GM19395 (cell line): Measurements from ENCODE around the gene PGM2L1.
"Not testable (repeated sequence)": the region's sequence is repeated elsewhere in the genome, so short reads cannot be mapped to it uniquely, and the experiment has no call there.

ENCODE experiments used
- ATAC-seq: cut with Tn5 transposase; IDR thresholded peaks from one replicate; pipeline ENCODE4 v1.9.1; 2021; ENCODE audit warnings: mild to moderate bottlenecking, moderate library complexity; ENCODE audit not compliant: unreplicated experiment

PGM2L1 gene

DNA sequence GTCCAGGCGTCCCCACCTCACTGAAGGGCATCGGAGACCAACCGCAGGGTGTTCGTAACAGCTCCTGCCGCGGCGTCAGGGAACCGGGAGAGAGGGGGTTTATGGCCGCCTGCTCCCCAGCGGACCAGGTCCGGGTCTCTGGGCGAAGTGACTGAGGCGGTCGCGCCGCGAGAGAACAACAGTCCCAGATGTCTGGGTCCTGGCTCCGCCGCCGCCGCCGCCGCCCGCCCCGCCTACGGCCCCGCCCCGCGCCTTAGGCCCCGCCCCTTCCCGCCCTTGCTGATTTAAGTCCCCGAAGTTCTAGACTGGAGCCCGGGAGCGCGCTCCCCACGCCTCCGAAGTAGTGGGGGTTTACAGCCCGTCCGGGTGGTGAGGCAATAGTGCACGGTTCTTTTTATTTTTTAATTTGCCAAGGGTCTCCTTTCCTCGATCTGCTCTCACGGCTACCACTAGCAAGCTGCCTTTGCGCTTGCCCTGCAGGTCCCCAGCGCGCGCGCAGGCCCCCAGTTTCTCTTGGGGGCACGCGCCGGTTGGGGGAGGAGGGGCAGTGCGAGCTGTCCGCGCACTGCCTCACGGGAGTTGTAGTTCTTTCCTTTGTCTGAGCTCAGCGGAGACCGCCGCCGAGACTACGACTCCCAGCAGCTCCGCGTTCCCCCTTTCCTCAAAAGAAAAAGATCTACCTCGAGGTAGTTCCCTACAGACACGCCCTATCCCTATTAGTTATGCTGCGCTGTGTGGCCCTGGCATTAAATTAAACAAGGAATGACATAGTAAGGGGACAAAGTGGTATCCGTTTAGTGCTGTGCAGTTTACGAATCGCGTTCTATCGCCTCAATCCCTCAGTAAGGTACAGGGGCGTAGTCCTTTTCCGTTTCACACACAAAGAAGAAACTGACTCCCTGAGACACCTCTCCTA lies at the start of gene PGM2L1:
TSS of gene PGM2L1 (minus strand) at position 190 of the 916 bp plus-strand sequence. CDS start 272 bp downstream, outside the sequence.
- peak; percentile 94 for ATAC-seq

DNA sequence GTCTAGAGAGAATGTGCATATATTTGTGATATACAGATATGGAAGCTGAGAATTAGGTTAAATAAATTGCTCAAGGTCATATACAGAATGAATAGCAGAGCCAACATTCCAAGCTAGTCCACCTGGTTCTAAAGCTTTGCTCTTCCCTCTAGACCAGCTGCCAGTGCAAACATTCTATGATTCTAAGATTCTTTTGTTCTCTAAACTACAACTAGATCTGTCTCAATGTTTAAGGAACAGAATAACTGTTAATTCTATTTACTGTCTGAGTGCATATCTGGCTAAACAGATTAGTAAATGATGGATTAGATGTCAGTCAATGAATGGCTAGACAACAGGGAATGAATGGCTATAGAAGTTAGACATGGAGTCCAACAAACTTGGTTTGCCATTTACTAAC lies 49.5 kb upstream of the PGM2L1 start:
- ATAC-seq = no peak

DNA sequence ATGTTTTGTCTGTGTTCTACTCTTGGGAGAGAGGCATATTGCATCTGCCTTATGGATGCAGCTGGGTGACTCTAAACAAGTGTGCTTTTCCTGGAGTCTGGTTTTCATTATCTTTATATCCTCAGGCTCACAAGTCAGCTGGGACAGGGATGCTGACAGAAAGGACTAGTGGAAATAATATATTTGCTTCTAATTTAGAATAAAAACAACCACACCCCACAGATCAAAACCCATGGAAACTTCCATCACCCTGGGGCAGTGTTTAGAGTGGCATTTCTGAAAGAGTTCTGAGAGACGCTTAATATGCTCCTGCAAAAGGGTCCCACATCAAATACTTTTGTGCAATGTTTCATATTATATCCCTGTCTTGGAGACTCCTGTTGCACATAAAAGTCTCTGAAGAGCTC lies 48.3 kb upstream of the PGM2L1 start:
- no peak for ATAC-seq

DNA sequence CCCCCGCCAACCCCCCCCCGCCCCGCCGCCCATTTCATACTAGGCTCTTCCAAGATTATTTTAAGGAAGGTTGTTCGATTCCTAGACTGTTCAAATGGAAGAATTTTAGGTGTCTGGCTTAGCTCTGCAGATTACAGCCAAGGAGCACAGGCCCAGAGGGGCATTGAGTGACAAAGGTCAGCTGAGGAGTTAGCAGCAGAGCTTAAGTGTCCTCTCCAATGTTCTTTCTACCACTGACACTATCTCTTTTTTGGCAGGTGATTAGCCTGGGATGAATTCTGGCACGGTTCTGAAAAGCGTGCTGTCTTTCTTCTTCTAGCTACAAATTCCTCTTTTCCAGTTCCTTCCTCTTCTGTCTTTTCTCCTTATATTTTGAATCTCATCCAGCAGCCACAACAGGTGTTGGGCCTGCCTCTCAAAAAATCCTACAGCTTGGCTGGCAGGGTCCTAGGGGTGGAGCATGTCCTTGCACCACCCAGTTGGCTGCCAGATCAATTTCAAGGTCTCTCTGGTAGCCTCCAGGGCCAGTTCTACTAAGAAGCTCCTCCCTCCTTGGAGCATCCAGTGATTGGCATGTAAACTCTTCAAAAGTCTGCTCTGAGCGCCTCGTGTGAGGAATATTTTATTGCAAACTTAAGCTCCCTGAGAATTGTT lies 46.1 kb upstream of the PGM2L1 start:
- ATAC-seq = no peak

DNA sequence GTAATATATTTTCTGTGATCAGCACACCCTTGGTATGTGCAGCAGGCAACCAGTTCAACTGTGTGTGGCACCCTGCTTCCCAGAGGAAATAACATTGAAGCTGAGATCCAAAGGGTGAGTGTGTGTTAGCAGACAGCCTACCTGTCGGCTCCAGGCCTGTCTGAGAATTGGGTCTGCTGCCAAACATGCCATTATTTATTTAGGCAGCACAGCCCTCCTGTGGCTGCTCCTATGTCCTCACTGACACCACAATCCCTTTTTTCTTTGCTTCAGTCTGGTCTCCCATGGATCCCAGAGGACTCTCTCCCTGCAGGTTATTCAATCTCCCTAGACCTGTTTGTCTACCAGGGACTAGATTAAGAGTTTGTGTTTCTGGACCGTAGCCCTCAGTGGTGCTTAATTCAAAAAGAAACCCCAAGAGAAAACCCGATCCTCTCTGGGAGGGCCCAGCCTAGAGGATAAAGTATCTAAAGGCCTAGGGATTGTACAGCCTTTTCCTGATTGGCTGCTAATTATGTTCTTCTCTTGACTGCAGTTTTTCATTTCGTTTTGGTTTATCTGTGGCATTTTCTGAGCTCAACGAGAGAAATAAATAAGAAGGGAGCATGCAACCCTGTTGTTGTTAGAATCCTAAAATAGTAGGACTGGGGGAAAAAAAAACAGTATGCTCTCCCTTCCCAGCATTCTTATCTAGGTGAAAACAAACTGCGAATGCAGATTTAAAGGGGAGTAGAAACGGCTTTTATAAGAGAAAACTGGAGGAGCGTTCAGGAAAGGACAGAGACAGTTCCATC lies 45.0 kb upstream of the PGM2L1 start:
- no peak for ATAC-seq

DNA sequence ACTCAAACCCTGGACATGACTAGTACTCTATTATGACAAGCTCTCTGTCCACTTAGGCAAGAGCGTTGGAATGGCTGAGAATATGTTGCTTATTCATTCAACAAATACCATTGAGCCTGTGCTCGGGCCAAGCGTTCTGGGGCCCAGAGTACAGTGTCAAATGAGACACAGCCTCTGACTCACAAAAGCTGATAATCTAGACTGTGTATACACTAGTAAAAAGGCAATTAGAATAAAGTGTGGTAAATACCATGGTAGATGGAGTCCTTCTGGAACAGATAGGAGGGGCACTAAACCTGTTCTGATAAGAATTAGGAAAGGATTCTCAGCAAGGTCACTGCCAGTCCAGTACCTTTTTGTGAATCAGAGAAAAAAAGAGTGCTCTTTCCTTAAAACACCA lies 44.4 kb upstream of the PGM2L1 start:
- no peak for ATAC-seq

DNA sequence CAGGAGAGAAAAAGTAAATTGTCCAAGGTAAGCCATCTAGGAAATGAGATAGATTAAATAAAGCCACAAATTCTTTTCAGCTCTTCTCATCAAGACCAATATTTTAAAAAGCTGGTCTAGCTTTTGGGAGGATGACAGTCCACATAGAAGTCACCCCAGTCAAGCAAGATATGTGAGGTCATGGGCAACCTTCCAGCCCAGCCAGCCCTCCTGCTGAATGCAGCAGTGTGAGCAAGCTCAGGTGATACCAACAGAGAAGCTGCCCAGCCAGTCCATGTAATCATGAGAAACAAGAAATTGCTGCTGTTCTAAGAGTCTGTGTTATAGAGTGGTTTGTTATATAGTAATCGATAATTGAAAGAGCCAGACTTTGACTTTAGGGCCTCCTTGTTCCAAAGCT lies 40.4 kb upstream of the PGM2L1 start:
- ATAC-seq = no peak

DNA sequence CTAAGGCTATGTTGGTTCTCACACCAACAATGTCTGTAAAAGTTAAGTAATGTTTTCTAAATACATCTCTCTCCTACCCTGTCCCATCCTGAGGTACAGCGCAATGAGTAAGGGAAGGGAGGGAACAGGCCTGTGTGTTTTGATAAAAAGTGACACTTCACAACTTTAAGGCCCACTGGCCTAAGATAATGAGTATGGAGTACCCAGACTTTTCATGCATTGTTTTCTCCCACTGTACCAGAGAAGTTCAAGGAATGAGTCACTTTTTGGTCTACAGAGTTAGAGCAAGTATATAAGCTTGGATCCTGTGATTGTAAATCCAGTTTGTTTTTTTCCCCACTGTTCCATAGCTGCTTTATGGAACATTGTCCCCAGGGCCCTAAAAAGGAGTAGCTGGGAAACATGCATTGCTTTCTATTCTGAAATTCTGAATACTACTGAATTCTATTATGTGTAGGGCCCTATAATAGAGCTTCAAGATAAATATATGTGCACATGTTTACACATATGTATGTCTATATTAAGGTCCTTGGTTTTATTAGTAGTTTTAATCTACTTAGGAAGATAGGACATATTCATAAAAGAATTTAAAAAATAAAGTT lies 39.3 kb upstream of the PGM2L1 start:
- ATAC-seq = no peak

DNA sequence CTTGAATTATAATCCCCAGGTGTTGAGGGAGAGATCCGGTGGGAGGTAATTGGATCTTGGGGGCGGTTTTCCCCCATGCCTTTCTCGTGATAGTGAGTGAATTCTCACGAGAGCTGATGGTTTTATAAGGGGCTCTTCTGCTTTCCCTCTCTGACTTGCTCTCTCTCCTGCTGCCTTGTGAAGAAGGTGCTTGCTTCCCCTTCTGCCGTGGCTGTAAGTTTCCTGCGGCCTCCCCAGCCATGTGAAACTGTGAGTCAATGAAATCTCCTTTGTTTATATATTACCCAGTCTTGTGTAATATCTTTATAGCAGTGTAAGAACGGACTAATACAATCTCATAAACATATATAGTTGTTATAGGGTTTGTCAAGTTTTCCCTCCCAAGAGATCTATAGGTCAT lies 36.3 kb upstream of the PGM2L1 start:
- no peak for ATAC-seq

DNA sequence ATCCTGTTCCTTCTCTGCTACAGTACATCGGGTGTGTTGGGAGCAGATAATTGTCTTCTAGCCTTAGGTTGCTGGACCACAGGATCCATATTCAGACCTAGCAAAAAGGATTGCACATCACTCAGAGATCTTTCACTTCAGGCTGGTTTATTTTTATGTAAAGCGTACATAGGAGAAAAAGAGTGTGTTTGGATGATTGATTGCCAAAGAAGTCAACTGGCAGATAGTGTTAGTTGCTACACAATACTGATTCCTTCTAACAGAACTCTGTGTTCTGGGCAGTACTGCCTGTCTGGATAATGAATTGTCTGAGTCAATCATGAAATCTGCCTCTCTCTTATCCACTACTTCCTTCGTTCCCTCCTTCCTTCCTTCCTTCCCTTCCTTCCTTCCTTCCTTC lies 31.0 kb upstream of the PGM2L1 start:
- ATAC-seq = no peak

DNA sequence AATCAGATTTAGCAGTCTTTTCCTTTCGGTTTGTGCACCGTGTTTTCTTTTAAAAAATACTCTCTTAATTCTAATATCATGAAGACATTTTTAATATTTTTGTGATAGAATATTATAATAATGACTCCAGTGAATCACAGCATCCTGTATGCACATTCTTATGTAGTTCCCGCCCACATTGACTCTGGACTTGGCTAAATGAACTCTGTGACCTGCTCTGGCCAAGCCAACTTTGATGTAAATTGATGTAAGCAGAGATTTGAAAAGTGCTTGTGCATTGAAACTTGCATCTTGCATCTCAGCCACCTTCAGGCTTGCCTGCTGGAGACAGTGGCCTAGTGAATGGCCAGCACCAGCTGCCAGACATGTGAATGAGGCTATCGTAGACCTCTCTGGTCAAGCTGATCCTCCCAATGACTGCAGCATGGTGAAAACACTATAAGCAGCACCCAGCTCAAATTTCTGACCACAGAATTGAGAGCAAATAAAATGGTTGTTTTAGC lies 29.2 kb upstream of the PGM2L1 start:
- no peak for ATAC-seq

DNA sequence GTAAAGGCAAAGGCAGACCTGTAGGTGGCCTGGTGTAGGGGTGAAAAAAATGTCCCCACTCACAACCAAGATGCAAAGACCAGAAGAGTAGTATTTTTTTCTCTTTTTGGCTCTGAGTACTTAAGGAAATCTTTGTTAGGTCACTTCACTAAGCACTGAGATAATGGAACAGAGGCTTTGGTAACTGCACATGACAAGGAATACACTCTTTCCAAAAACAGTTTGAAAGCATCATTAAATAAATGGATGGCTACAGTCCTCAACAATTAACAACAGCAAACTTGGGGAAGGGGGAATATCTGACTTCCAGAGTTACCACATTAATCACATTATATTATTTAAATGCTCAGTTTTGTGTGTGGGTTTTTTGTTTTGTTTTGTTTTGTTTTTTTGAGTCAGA lies 26.9 kb upstream of the PGM2L1 start:
- no peak for ATAC-seq

DNA sequence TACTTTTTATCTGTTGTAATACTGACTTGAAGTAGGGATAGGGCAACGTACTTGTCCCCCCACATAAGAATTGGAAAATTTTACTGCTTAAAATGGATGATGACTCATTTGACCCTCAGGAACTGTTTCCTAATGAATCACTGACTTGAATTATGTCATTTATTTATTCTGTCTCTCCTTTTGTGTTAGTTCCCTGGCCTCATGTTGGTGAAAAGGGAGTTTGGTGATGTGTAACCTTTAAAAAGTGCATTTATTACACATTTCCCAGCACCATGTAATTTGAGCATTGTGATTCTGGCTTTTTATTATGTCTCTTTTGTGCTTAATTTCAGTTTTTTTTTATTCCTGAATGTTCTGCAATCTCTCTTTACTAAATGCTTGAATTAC lies 20.3 kb upstream of the PGM2L1 start:
- no peak for ATAC-seq

DNA sequence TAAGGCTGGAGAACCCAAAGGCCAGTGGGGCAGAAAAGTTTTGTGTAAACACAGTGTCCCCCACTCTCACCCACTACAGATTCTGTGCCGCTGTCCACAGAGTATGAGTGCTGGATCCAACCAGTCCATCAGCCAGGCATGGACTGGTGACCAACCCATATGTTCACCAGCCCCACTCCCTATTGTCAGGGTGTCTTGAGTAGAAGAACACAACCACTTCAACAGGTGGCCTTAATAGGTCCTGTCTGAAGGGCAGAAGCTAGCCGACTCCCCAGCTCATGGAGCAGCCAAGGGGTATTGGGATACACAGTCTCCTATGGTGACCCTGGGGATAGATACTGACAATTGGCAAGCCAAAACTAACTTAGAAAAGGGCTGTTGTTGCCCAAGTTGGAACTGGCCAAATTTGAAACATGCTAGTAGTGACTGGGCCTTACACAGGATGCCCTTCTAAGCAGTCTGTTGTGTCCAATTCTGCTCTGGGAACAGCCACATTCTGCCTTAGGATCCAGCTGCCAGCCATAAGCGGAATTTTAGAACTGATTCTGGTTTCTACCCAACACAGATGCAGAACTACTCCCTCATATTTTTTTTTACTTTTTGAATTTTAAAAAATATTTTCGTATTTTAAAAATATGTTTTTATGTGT lies 19.8 kb upstream of the PGM2L1 start:
- no peak for ATAC-seq

DNA sequence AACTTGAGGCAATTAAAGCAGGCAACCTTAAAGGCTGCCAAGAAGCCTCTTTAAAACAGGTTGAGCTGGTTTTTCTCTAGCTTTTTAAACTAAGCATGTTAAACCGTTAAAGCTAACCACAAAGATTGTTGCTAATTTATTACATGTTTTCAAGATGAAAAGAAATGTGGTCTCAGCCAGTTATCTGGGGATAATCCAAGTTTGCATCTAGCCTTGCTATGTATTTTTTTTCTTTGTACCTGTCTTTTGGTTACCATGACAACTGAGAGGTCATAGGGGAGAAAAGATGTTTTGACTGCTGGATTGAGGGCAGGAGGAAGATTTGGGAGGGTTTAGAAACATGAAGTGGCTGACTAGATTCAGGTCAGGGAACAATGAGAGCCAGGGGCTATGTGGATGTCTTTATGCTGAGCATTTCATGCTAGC lies 19.2 kb upstream of the PGM2L1 start:
- ATAC-seq = no peak

DNA sequence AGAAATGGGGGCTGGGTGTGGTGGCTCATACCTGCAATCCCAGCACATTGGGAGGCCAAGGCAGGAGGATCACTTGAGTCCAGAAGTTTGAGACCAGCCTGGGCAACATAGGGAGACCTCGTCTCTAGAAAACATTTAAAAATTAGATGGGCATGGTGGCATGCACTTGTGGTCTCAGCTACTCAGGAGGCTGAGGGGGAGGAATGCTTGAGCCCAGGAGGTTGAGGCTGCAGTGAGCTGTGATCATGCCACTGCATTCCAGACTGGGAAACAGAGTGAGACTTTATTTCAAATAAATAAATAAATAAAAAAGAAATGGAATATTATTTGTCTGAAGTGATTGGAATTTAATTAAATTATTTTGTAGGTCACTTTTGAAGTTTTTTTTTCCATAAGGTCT lies 18.7 kb upstream of the PGM2L1 start:
- ATAC-seq = not testable (repeated sequence)

DNA sequence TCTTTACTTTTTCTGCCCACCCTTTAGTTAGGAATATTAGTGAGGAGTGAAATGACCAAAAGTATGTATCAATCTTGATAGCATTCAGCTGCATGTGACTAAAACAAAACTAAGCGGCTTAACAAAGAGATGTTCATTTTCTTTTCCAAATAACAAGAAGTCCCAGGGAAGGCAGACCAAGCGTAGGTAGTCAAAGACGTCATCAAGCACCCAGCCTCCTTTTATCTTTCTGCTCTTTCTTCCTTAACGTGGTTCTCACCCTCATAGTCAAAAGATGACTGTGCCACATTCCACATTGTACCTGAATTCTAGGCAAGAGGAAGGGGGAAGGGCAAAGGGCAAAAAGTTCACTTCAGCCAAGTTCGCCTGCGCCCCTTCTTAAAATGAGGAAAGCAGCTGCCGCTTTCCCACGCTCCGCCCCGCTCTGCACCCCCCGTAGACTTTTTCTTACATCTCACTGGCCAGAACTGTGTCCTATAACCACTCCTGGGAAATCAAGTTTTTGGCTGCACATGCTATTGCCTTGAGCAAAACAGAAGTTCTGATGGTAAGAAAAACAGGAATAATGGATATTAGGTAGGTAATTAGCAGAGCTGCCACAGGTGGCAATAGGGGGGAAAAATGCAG lies 14.6 kb upstream of the PGM2L1 start:
- no peak for ATAC-seq

DNA sequence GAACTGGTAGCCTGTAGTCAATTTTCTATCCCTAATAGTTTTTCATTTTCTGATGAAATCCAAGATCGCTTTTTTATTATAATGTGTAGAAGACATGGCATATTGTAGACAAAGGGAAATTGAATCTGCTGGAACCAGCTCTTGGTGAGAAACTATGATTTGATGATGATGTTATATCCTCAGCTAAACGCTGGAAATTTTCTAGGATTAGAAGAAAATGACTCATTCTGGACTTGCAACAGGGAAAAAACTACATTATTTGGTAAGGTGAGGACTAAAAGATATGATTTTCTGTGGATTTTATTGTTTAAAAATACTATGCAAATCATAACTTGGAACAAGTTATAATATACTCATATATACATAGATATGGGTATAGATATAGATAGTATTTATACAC lies 14.1 kb upstream of the PGM2L1 start:
- ATAC-seq = no peak

DNA sequence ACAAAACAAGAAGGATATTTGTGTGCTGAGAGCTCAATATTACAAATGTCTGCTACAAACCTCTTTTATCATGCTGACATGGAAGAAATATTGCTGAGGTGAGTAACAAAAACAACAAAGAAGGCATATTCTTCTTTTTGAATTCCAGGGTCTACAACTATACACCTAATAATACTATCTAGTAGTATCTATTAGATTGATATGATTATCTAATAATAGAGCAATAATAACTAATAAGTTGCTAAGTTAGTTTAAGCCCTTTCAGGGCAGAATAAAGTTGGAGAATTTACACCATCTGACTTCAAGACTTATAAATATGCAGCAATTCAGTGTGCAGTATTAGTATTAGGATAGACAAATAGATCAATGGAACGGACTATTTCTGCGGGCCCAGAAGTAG lies 11.4 kb upstream of the PGM2L1 start:
- ATAC-seq = no peak
